B cell (primary cell): ENCODE measurements around the gene CNOT8. TPM values are rescaled to one million over a fixed set of nuclear protein-coding genes. Genes with fewer than 3 reads are reported as not detected.

Experiments used
- ATAC-seq: fragments of 200-7000 bp; cut with Tn5 transposase; one replicate; pipeline ENCODE4 v1.10.0; 2021; ENCODE audit warnings: low read depth, mild to moderate bottlenecking, moderate number of reproducible peaks, moderate library complexity
- CTCF ChIA-PET: fragments of 350-600 bp; sonication (Branson Sonifier 250); formaldehyde crosslinking; loops from one replicate; lab custom pipeline; 2021; ENCODE audit warnings: antibody characterized with exemption, inconsistent platforms; lab: Charles Lee
- POLR2A ChIA-PET: fragments of 350-600 bp; sonication (Branson Sonifier 250); formaldehyde crosslinking; loops from one replicate; lab custom pipeline; 2021; ENCODE audit warnings: antibody characterized with exemption; lab: Charles Lee
- DNase-seq: peaks from one replicate; pipeline ENCODE4 v3.0.0; 2013
- H2AFZ ChIP-seq: 2 replicates; pipeline ENCODE4 v1.6.1; 2012; ENCODE audit warnings: mild to moderate bottlenecking, low read depth, low read length; ENCODE audit not compliant: insufficient read depth, poor library complexity, severe bottlenecking
- H3K27ac ChIP-seq, 2 donors: 1 replicate in 1 of 2; 2 replicates in 1 of 2; pipeline ENCODE4 v1.5.1; 2012 to 2013; ENCODE audit warnings: low read length in 2 of 2, mild to moderate bottlenecking in 2 of 2, moderate library complexity in 1 of 2
- H3K27me3 ChIP-seq, 4 experiments: fragments of 200-600 bp in 1 of 4; sonication (generic) in 1 of 4; replicated peaks in 1 of 4; 1 replicate in 2 of 4; 2 replicates in 2 of 4; pipeline versions ENCODE4 v1.6.1 to v1.7.0; 2013 to 2016; ENCODE audit warnings: low read length in 3 of 4, mild to moderate bottlenecking in 2 of 4, mixed read lengths in 1 of 4, moderate library complexity in 1 of 4; ENCODE audit not compliant: insufficient read depth in 4 of 4, control insufficient read depth in 3 of 4; ENCODE audit errors: control extremely low read depth in 1 of 4
- H3K36me3 ChIP-seq, 2 experiments: replicated peaks in 1 of 2; 1 replicate in 1 of 2; 2 replicates in 1 of 2; pipeline versions ENCODE4 v1.6.1 to v1.7.1; 2013; ENCODE audit warnings: low read length in 1 of 2; ENCODE audit not compliant: insufficient read depth in 2 of 2, control insufficient read depth in 1 of 2; ENCODE audit errors: control extremely low read depth in 1 of 2, extremely low read depth in 1 of 2
- H3K4me1 ChIP-seq, 2 donors: fragments of 200-600 bp in 1 of 2; sonication (generic) in 1 of 2; 1 replicate in 1 of 2; 2 replicates in 1 of 2; pipeline versions ENCODE4 v1.5.1 to v1.6.1; 2013 to 2017; ENCODE audit warnings: low read length in 2 of 2; ENCODE audit not compliant: control insufficient read depth in 2 of 2, insufficient read depth in 2 of 2
- H3K4me2 ChIP-seq: replicated peaks from 2 replicates; pipeline ENCODE3; 2012; ENCODE audit warnings: mild to moderate bottlenecking, low read depth, low read length; ENCODE audit not compliant: poor library complexity, severe bottlenecking
- H3K4me3 ChIP-seq, 5 experiments: fragments of 200-600 bp in 1 of 5; sonication (generic) in 1 of 5; 1 replicate in 3 of 5; 2 replicates in 2 of 5; pipeline versions ENCODE4 v1.5.1 to v1.7.0; 2011 to 2016; ENCODE audit warnings: low read length in 4 of 5, mild to moderate bottlenecking in 4 of 5, low read depth in 2 of 5, control low read depth in 1 of 5, moderate library complexity in 1 of 5; ENCODE audit not compliant: insufficient read depth in 1 of 5; ENCODE audit errors: control extremely low read depth in 1 of 5, extremely low read depth in 1 of 5
- H3K79me2 ChIP-seq: fragments of 200-600 bp; sonication (generic); one replicate; pipeline ENCODE4 v1.6.0; 2016; ENCODE audit warnings: low read length; ENCODE audit not compliant: control insufficient read depth, insufficient read depth
- H3K9ac ChIP-seq: fragments of 200-600 bp; sonication (generic); 2 replicates; pipeline ENCODE4 v1.6.1; 2017; ENCODE audit warnings: mild to moderate bottlenecking, low read length, moderate library complexity
- H3K9me3 ChIP-seq, 3 donors: one replicate each; pipeline versions ENCODE4 v1.6.1 to v1.7.1; 2013; ENCODE audit warnings: low read length in 2 of 3; ENCODE audit not compliant: control insufficient read depth in 2 of 3, insufficient read depth in 1 of 3; ENCODE audit errors: control extremely low read depth in 1 of 3
- H4K20me1 ChIP-seq: 2 replicates; pipeline ENCODE4 v1.6.0; 2012; ENCODE audit warnings: mild to moderate bottlenecking, low read length; ENCODE audit not compliant: insufficient read depth, control insufficient read depth, poor library complexity, severe bottlenecking
- H3K27ac Mint-ChIP-seq: one replicate; pipeline ENCODE4 v1.8.0; 2021; ENCODE audit warnings: mixed read lengths
- H3K27me3 Mint-ChIP-seq: one replicate; pipeline ENCODE4 v1.8.0; 2021; ENCODE audit warnings: mixed read lengths
- H3K4me1 Mint-ChIP-seq: one replicate; pipeline ENCODE4 v1.8.0; 2021; ENCODE audit warnings: mixed read lengths
- H3K4me3 Mint-ChIP-seq: one replicate; pipeline ENCODE4 v1.8.0; 2021; ENCODE audit warnings: mixed read lengths
- H3K9me3 Mint-ChIP-seq: one replicate; pipeline ENCODE4 v1.8.0; 2022; ENCODE audit warnings: mixed read lengths; ENCODE audit not compliant: insufficient read depth
- CTCF ChIP-seq: fragments of 200-600 bp; IDR thresholded peaks from one replicate; pipeline ENCODE4 v1.8.0; 2022; ENCODE audit warnings: antibody characterized with exemption, mild to moderate bottlenecking
- EZH2 ChIP-seq: IDR thresholded peaks from 2 replicates; pipeline ENCODE4 v1.6.1; 2012; ENCODE audit warnings: borderline replicate concordance, low read depth, mild to moderate bottlenecking, moderate library complexity, low read length; ENCODE audit not compliant: insufficient read depth, poor library complexity, severe bottlenecking
- WGBS: methylation state at CpG from one replicate; pipeline ENCODE4 v1.1.5; 2013; ENCODE audit warnings: missing lambda C conversion rate; ENCODE audit not compliant: insufficient coverage; 5-methylcytosine and 5-hydroxymethylcytosine counted together
- intact Hi-C: fragments of 100-400 bp; cut with micrococcal nuclease; formaldehyde crosslinking; loops from one replicate; pipeline ENCODE4 v1.10.0; 2022
- polyA plus RNA-seq: library from polyadenylated mRNA; depleted of rRNA; stranded (reverse); fragments of >200 nt; gene quantifications from 2 replicates; pipeline ENCODE4 v1.2.3, GENCODE V29; 2012
- total RNA-seq, 2 donors: library from RNA; stranded (reverse); fragments of 120-200 nt in 1 of 2; gene quantifications; 1 replicate in 1 of 2; 2 replicates in 1 of 2; pipeline versions ENCODE4 v1.2.3 to v1.2.4, GENCODE V29; 2013 to 2022

The CNOT8 gene
- total and polyA plus RNA-seq, 2 donors (not counting 1 experiment from before 2014, with no cell fraction given): 58.5 to 78.6 TPM

GRCh38 chr5:154916874-154917273 is 58.4 kb downstream of the CNOT8 start:
- no peaks in the 10 kb centered on the region for H3K9me3 ChIP-seq
- no peak overlapping the region for H3K27ac ChIP-seq
- peaks cover 15 to 50% of the 10 kb centered on the region in 2 experiments for H3K36me3 ChIP-seq
- H2AFZ ChIP-seq: no peak overlapping the region
- no peak overlapping the region for H3K4me3 ChIP-seq
- no peaks in the 10 kb centered on the region for H3K4me1 Mint-ChIP-seq
- no peak for ATAC-seq
- H3K9me3 Mint-ChIP-seq: no peaks in the 10 kb centered on the region
- WGBS: 100% methylated on average over 1 of the region's 3 CpGs
- H3K4me3 Mint-ChIP-seq: no peak overlapping the region
- H3K27me3 Mint-ChIP-seq: no peaks in the 10 kb centered on the region
- no peaks in the 10 kb centered on the region for H4K20me1 ChIP-seq
- POLR2A ChIA-PET: interaction anchor here (0.5 kb wide), 1 partner anchor 297 kb away, joined by 10 read pairs; no protein-coding TSS in a partner anchor
- H3K4me1 ChIP-seq: no peaks in the 10 kb centered on the region
- TF ChIP-seq CTCF: no peak
- no peak for TF ChIP-seq EZH2
- H3K4me2 ChIP-seq: no peak overlapping the region
- no peak for DNase-seq
- H3K27me3 ChIP-seq: no peaks in the 10 kb centered on the region
- H3K27ac Mint-ChIP-seq: no peak overlapping the region
- no peak overlapping the region for H3K9ac ChIP-seq
- intact Hi-C loops: no loop called here
- CTCF ChIA-PET: interaction anchor here (1.9 kb wide), 1 partner anchor 267 kb away, joined by 7 read pairs; no protein-coding TSS in a partner anchor
- H3K79me2 ChIP-seq: no peaks in the 10 kb centered on the region

- Histone ChIP-seq H3K27me3 (no peaks in the 10 kb centered on the region), H3K79me2 (no peaks in the 10 kb centered on the region)
- CTCF ChIA-PET: interaction anchor here (0.7 to 1.9 kb wide), 2 partner anchors 11 to 268 kb away, joined by 3 to 7 read pairs; no protein-coding TSS in a partner anchor
These were observed 59.3 kb downstream of the CNOT8 start for GRCh38 chr5:154917757-154918156.

More at GRCh38 chr5:154917757-154918156, 59.3 kb downstream of the CNOT8 start:
- Mint-ChIP-seq H3K9me3 (no peaks in the 10 kb centered on the region), H3K4me3 (no peak overlapping the region), H3K27me3 (no peaks in the 10 kb centered on the region), H3K4me1 (no peaks in the 10 kb centered on the region), H3K27ac (no peak overlapping the region)
- Histone ChIP-seq H2AFZ (no peak overlapping the region), H3K4me1 (no peaks in the 10 kb centered on the region), H3K4me3 (no peak overlapping the region), H3K27ac (no peak overlapping the region), H3K9ac (no peak overlapping the region), H3K4me2 (no peak overlapping the region), H3K9me3 (no peaks in the 10 kb centered on the region), H3K36me3 (peaks cover 10 to 42% of the 10 kb centered on the region in 2 experiments), H4K20me1 (no peaks in the 10 kb centered on the region)
- POLR2A ChIA-PET: no interaction called here
- no peak for ATAC-seq
- TF ChIP-seq EZH2: no peak
- no peak for TF ChIP-seq CTCF
- no peak for DNase-seq
- intact Hi-C loops: no loop called here
- 100% methylated on average over 2 of the region's 4 CpGs for WGBS
